HepG2 (cell line): ENCODE data around the gene DDX49. TPM values are rescaled to one million over a fixed set of nuclear protein-coding genes. Genes with fewer than 3 reads are reported as not detected.
A peak's percentile ranks its signal among the peaks of the same experiment; 100 is the strongest.

ENCODE experiments used
- CHD2 ChIP-seq: IDR thresholded peaks from 2 replicates; pipeline ENCODE4 v1.6.1; 2011; ENCODE audit warnings: low read depth, low read length, improper control_type of control experiment
- ELF4 ChIP-seq: sonication (generic); formaldehyde crosslinking; IDR thresholded peaks from 2 replicates; pipeline ENCODE4 v1.5.0; 2020; ENCODE audit warnings: missing genetic modification reagents, mild to moderate bottlenecking, moderate library complexity, borderline replicate concordance
- EP300 ChIP-seq, 3 experiments: sonication (generic) in 1 of 3; formaldehyde crosslinking in 1 of 3; IDR thresholded peaks; 2 replicates each; pipeline versions ENCODE4 v1.5.1 to v1.6.1; 2011 to 2020; ENCODE audit warnings: low read depth in 2 of 3, low read length in 2 of 3, borderline replicate concordance in 1 of 3, improper control_type of control experiment in 1 of 3, mild to moderate bottlenecking in 1 of 3, missing genetic modification reagents in 1 of 3, moderate library complexity in 1 of 3
- KMT2B ChIP-seq: IDR thresholded peaks from 2 replicates; pipeline ENCODE4 v1.6.1; 2016; ENCODE audit warnings: missing genetic modification reagents, missing compliant biosample characterization
- NFKB2 ChIP-seq: sonication (generic); formaldehyde crosslinking; IDR thresholded peaks from 2 replicates; pipeline ENCODE4 v1.4.0; 2020; ENCODE audit warnings: missing genetic modification reagents, borderline replicate concordance
- PTBP1 ChIP-seq: fragments of 200-400 bp; formaldehyde crosslinking; IDR thresholded peaks from 2 replicates; pipeline ENCODE4 v1.6.1; 2018; ENCODE audit warnings: low read length, low read depth; ENCODE audit not compliant: poor library complexity, severe bottlenecking
- RFXANK ChIP-seq: IDR thresholded peaks from 2 replicates; pipeline ENCODE4 v1.6.1; 2016
- RXRB ChIP-seq: IDR thresholded peaks from 2 replicates; pipeline ENCODE4 v1.6.1; 2016; ENCODE audit warnings: borderline replicate concordance, missing genetic modification reagents, missing compliant biosample characterization
- TMF1 ChIP-seq: sonication (generic); formaldehyde crosslinking; IDR thresholded peaks from 2 replicates; pipeline ENCODE4 v1.8.1; 2022; ENCODE audit warnings: low read depth, missing genetic modification reagents
- XBP1 ChIP-seq: sonication (generic); formaldehyde crosslinking; IDR thresholded peaks from 2 replicates; pipeline ENCODE4 v1.5.0; 2020; ENCODE audit warnings: missing genetic modification reagents
- ZKSCAN5 ChIP-seq: sonication (generic); formaldehyde crosslinking; IDR thresholded peaks from 2 replicates; pipeline ENCODE4 v1.5.1; 2020; ENCODE audit warnings: mild to moderate bottlenecking, missing genetic modification reagents
- ZNF10 ChIP-seq: sonication (generic); formaldehyde crosslinking; IDR thresholded peaks from 2 replicates; pipeline ENCODE4 v1.4.0; 2020; ENCODE audit warnings: mild to moderate bottlenecking, low read depth, missing genetic modification reagents, borderline replicate concordance
- ZNF143 ChIP-seq: sonication (generic); formaldehyde crosslinking; IDR thresholded peaks from 2 replicates; pipeline ENCODE4 v1.4.0; 2020; ENCODE audit warnings: missing genetic modification reagents
- ZNF644 ChIP-seq: IDR thresholded peaks from 2 replicates; pipeline ENCODE4 v1.6.1; 2016; ENCODE audit warnings: low read depth
- polyA plus RNA-seq, 8 experiments: library from polyadenylated mRNA; depleted of rRNA in 3 of 8; stranded (reverse) in 7 of 8; unstranded in 1 of 8; fragments of >200 nt; fragmentation: Illumina TruSeq in 4 of 8; extraction: Trizol in 4 of 8; gene quantifications; 2 replicates each; pipeline versions ENCODE4 v1.2.1 to v1.2.3, GENCODE V29; 2011 to 2016; ENCODE audit warnings: low read depth in 4 of 8, missing spikeins in 1 of 8, mixed read lengths in 1 of 8; ENCODE audit not compliant: insufficient read depth in 1 of 8
- total RNA-seq, 5 experiments: library from RNA; depleted of rRNA; stranded (reverse); fragments of >200 nt; fragmentation: Illumina TruSeq; extraction: Trizol; gene quantifications; 2 replicates each; pipeline ENCODE4 v1.2.3, GENCODE V29; 2016; ENCODE audit warnings: low read depth in 1 of 5
- TF ChIP-seq, protein P1 (sequence below): sonication (generic); formaldehyde crosslinking; IDR thresholded peaks from 2 replicates; pipeline ENCODE4 v1.5.0; 2020; ENCODE audit warnings: missing genetic modification reagents
- TF ChIP-seq, protein P2 (sequence below): sonication (generic); formaldehyde crosslinking; IDR thresholded peaks from 2 replicates; pipeline ENCODE4 v1.5.0; 2020; ENCODE audit warnings: mild to moderate bottlenecking, low read depth, missing genetic modification reagents, borderline replicate concordance
- TF ChIP-seq, protein P3 (sequence below): sonication (generic); formaldehyde crosslinking; IDR thresholded peaks from 2 replicates; pipeline ENCODE4 v1.8.1; 2022; ENCODE audit warnings: low read depth, mild to moderate bottlenecking, missing genetic modification reagents
- TF ChIP-seq, protein P4 (sequence below): IDR thresholded peaks from 2 replicates; pipeline ENCODE4 v1.6.1; 2016; ENCODE audit warnings: low read depth
- TF ChIP-seq, protein P5 (sequence below): sonication (generic); formaldehyde crosslinking; IDR thresholded peaks from 2 replicates; pipeline ENCODE4 v1.5.0; 2020; ENCODE audit warnings: missing genetic modification reagents

Gene DDX49
- total and polyA plus RNA-seq, 2 of the 13 experiments (the other 11 are each of a cell fraction or from before 2014, with no cell fraction given) = 27.0 to 46.2 TPM

DNA sequence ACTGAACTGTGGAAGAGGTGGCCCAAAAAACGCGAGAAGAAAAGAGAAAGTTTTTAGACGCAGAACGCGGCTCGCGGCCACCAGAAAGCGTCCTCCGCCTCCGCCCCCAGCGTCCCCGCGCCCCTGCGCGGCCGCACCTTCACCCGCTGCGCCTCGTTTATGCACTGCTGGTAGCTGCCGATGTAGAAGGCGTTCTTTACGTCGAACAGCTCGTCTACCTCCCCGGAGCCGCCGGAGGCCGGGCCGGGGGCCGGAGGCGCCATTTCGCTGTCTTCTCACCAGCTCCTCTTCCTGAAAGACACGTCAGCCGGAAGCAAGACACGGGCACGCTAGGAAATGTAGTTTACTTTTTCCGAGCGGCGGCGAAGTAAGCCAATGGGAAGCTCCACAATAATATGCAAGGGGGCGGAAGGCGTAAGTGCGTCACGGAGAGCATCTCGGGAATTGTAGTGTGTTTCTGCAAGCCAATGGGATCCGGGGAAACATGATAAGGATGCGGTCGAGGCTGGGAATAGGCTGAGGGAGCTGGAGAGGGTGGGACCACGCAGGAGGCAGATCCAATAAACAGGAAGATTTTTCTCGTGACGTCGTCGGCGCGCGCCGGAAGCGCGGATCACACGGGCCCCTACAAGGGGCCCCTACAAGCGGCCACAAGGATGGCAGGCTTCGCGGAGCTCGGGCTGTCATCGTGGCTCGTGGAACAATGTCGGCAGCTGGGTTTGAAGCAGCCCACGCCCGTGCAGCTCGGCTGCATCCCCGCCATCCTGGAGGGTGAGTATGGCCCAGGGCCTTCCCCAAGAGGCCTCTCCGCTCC is at the start of gene DDX49, which contains the start of gene COPE (continued):
- TF ChIP-seq KMT2B (CRISPR knock-in tag) (peak; percentile 41; the same call in 1 of the 2 replicates), EP300 (IDR thresholded peaks at IDR 0.05; ENCODE audit: low read depth in 2 of 2, low read length in 2 of 2) (no peak), EP300 (CRISPR knock-in tag; IDR thresholded peaks at IDR 0.05; ENCODE audit: borderline replicate concordance) (no peak), CHD2 (peak; percentile 45; the same call in 1 of the 2 replicates), ZNF143 (peak; percentile 96), ZKSCAN5 (CRISPR knock-in tag) (no peak), PTBP1 (no peak), XBP1 (CRISPR knock-in tag) (peak; percentile 97; the same call in 1 of the 2 replicates), TMF1 (no peak), ZNF10 (CRISPR knock-in tag) (no peak), NFKB2 (CRISPR knock-in tag) (peak; percentile 44; the same call in 1 of the 2 replicates), RXRB (CRISPR knock-in tag) (no peak; the same call in none of the 2 replicates), RFXANK (0 out of 2 replicates have a peak, but pooled peaks have one; percentile 43), ELF4 (CRISPR knock-in tag) (peak; percentile 99), ZNF644 (CRISPR knock-in tag) (no peak)
- TF ChIP-seq, protein P1, sequence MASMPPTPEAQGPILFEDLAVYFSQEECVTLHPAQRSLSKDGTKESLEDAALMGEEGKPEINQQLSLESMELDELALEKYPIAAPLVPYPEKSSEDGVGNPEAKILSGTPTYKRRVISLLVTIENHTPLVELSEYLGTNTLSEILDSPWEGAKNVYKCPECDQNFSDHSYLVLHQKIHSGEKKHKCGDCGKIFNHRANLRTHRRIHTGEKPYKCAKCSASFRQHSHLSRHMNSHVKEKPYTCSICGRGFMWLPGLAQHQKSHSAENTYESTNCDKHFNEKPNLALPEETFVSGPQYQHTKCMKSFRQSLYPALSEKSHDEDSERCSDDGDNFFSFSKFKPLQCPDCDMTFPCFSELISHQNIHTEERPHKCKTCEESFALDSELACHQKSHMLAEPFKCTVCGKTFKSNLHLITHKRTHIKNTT (CRISPR knock-in tag) = no peak
- TF ChIP-seq, protein P2, sequence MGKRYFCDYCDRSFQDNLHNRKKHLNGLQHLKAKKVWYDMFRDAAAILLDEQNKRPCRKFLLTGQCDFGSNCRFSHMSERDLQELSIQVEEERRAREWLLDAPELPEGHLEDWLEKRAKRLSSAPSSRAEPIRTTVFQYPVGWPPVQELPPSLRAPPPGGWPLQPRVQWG (CRISPR knock-in tag) = no peak
- TF ChIP-seq, protein P3, sequence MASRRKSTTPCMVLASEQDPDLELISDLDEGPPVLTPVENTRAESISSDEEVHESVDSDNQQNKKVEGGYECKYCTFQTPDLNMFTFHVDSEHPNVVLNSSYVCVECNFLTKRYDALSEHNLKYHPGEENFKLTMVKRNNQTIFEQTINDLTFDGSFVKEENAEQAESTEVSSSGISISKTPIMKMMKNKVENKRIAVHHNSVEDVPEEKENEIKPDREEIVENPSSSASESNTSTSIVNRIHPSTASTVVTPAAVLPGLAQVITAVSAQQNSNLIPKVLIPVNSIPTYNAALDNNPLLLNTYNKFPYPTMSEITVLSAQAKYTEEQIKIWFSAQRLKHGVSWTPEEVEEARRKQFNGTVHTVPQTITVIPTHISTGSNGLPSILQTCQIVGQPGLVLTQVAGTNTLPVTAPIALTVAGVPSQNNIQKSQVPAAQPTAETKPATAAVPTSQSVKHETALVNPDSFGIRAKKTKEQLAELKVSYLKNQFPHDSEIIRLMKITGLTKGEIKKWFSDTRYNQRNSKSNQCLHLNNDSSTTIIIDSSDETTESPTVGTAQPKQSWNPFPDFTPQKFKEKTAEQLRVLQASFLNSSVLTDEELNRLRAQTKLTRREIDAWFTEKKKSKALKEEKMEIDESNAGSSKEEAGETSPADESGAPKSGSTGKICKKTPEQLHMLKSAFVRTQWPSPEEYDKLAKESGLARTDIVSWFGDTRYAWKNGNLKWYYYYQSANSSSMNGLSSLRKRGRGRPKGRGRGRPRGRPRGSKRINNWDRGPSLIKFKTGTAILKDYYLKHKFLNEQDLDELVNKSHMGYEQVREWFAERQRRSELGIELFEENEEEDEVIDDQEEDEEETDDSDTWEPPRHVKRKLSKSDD (CRISPR knock-in tag) = 0 out of 2 replicates have a peak, but pooled peaks have one; percentile 15
- TF ChIP-seq, protein P4, sequence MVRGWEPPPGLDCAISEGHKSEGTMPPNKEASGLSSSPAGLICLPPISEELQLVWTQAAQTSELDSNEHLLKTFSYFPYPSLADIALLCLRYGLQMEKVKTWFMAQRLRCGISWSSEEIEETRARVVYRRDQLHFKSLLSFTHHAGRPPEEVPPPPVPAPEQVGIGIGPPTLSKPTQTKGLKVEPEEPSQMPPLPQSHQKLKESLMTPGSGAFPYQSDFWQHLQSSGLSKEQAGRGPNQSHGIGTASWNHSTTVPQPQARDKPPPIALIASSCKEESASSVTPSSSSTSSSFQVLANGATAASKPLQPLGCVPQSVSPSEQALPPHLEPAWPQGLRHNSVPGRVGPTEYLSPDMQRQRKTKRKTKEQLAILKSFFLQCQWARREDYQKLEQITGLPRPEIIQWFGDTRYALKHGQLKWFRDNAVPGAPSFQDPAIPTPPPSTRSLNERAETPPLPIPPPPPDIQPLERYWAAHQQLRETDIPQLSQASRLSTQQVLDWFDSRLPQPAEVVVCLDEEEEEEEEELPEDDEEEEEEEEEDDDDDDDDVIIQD (CRISPR knock-in tag) = no peak
- TF ChIP-seq, protein P5, sequence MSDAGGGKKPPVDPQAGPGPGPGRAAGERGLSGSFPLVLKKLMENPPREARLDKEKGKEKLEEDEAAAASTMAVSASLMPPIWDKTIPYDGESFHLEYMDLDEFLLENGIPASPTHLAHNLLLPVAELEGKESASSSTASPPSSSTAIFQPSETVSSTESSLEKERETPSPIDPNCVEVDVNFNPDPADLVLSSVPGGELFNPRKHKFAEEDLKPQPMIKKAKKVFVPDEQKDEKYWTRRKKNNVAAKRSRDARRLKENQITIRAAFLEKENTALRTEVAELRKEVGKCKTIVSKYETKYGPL (CRISPR knock-in tag) = no peak
